ENCODE results near the gene DCAF5.

Gene DCAF5

DNA sequence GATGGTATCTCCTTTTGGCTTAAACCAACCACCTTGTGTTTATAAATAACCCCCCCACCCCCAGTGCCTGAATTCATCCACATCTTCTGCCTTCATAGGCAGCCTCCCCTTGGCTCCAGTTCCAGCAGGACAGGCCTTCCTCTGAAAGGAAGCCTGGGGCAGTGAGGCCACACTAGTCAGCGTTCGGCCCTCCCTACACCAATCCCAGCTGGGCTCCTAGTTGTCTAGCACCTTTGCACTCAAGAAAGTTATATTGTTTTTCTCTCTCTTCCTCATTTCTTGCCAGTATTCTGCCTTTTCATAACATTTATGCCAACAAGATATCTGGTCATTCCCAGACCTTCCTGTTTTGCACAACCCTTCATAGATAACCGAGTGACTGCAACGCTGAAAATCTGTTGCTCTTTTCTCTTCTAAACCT lies 100.7 kb downstream of the DCAF5 start:
- DNase-seq (ENCODE audit: low read depth, low spot score) = no peak
- no peak overlapping the region for H3K4me3 ChIP-seq (ENCODE audit: low read length)
- H3K36me3 ChIP-seq (ENCODE audit: control insufficient read depth, insufficient read depth, low read length) = peaks cover 9% of the 10 kb centered on the region
- WGBS (ENCODE audit: insufficient coverage, insufficient read length) = no CpG with 5 or more reads among the region's 4 CpGs
- H3K27ac ChIP-seq (ENCODE audit: low read length) = no peak overlapping the region
- no peaks in the 10 kb centered on the region for H3K27me3 ChIP-seq (ENCODE audit: control insufficient read depth, insufficient read depth, low read length)
- H3K9me3 ChIP-seq (ENCODE audit: control insufficient read depth, insufficient read depth, low read length) = no peaks in the 10 kb centered on the region
- peaks cover 4% of the 10 kb centered on the region; the same call in 1 of the 2 replicates for H3K4me1 ChIP-seq (ENCODE audit: control insufficient read depth, insufficient read depth, low read length)

DNA sequence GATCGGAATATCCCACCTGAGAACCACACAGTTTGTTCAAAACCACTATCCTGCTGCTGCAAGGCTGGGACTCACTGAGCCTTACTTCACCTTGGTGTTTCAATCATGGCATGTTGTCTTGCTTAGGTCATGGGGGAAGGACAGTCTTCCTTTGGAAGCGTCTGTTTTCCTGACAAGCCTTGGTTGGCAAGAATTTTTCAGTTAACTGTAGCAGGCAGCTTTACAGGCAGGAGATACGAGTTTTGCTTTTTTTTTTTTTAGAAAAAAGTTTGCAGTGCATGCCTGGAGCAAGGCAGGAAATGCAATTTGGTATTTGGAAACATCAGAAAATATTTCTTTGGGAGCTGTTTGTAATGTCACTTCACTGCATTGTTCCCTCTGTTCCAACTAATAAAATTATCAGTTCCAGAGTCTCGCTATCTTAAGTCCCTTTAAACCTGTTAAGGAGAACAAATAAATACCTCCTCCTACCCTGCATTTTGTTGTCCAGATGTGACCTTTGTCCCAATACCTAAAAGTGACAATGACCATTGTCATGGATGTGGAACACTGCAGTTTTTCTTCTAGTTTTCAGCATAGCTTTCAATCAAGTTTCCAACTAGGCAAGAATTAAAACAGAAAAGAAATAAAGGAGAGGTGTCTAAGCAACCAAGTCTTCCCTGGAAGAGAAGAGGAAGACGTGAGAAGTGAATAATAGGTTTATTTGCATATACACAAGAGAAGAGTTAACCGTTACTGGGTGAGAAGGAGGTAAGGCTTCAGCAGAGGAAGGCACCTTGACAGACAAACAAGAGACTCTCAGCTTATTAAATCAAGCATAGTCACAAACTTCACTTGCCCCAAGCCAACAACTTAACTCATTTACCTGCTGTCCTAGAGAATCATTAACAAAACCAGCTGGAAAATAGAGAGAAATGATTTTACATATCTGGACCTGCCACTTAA lies 102.4 kb downstream of the DCAF5 start:
- no CpG with 5 or more reads among the region's 6 CpGs for WGBS (ENCODE audit: insufficient coverage, insufficient read length)
- Histone ChIP-seq H3K36me3 (ENCODE audit: control insufficient read depth, insufficient read depth, low read length) (peaks cover 9% of the 10 kb centered on the region), H3K4me1 (ENCODE audit: control insufficient read depth, insufficient read depth, low read length) (peaks cover 4% of the 10 kb centered on the region; the same call in 1 of the 2 replicates), H3K4me3 (ENCODE audit: low read length) (no peak overlapping the region), H3K27ac (ENCODE audit: low read length) (no peak overlapping the region), H3K27me3 (ENCODE audit: control insufficient read depth, insufficient read depth, low read length) (no peaks in the 10 kb centered on the region), H3K9me3 (ENCODE audit: control insufficient read depth, insufficient read depth, low read length) (no peaks in the 10 kb centered on the region)
- DNase-seq (ENCODE audit: low read depth, low spot score) = no peak

DNA sequence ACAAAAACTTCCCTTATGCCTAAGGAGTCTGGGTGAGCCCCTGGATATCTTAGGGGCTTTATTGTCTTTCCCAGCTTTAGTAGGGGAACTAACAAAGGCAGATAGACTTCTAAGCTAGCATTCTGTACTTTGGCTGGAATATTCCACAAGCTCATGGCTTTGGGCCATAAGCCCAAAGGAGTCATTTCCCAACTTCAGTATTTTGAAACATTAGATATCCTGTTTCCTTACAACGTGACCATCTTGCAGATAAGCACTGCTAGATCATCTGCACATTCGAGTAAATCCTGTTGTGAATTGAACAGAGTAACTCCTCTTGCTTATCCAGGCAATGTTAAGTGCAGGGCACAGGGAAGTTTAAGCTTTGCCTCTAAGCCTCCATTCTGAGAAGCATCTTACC lies 103.2 kb downstream of the DCAF5 start:
- Histone ChIP-seq H3K27ac (ENCODE audit: low read length) (no peak overlapping the region), H3K36me3 (ENCODE audit: control insufficient read depth, insufficient read depth, low read length) (0 out of 2 replicates have a peak, but pooled peaks cover 2% of the 10 kb centered on the region), H3K4me3 (ENCODE audit: low read length) (no peak overlapping the region), H3K4me1 (ENCODE audit: control insufficient read depth, insufficient read depth, low read length) (peaks cover 9% of the 10 kb centered on the region), H3K9me3 (ENCODE audit: control insufficient read depth, insufficient read depth, low read length) (no peaks in the 10 kb centered on the region), H3K27me3 (ENCODE audit: control insufficient read depth, insufficient read depth, low read length) (no peaks in the 10 kb centered on the region)
- DNase-seq (ENCODE audit: low read depth, low spot score) = no peak
- WGBS (ENCODE audit: insufficient coverage, insufficient read length) = no CpG with 5 or more reads among the region's 2 CpGs

DNA sequence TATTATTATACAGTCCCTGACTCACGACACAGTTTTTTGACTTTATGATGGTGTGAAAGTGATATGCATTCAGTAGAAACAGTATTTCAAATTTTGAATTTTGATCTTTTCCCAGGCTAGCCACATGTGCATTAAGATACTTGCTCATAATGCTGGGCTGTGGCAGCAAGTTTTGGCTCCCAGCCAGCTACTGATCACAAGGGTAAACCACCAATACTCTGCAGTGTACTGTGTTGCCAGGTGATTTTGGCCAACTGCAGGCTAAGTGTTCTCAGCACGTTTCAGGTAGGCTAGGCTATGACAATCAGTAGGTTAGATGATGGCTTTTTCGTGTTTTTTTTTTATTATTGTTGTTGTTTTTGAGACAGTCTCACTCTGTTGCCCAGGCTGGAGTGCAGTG lies 104.5 kb downstream of the DCAF5 start:
- DNase-seq (ENCODE audit: low read depth, low spot score) = no peak
- no peak overlapping the region for H3K4me3 ChIP-seq (ENCODE audit: low read length)
- no CpG with 5 or more reads among the region's 3 CpGs for WGBS (ENCODE audit: insufficient coverage, insufficient read length)
- H3K27me3 ChIP-seq (ENCODE audit: control insufficient read depth, insufficient read depth, low read length) = no peaks in the 10 kb centered on the region; the same call in 1 of the 2 replicates
- no peaks in the 10 kb centered on the region for H3K36me3 ChIP-seq (ENCODE audit: control insufficient read depth, insufficient read depth, low read length)
- H3K4me1 ChIP-seq (ENCODE audit: control insufficient read depth, insufficient read depth, low read length) = peaks cover 13% of the 10 kb centered on the region
- H3K27ac ChIP-seq (ENCODE audit: low read length) = no peak overlapping the region
- H3K9me3 ChIP-seq (ENCODE audit: control insufficient read depth, insufficient read depth, low read length) = no peaks in the 10 kb centered on the region

DNA sequence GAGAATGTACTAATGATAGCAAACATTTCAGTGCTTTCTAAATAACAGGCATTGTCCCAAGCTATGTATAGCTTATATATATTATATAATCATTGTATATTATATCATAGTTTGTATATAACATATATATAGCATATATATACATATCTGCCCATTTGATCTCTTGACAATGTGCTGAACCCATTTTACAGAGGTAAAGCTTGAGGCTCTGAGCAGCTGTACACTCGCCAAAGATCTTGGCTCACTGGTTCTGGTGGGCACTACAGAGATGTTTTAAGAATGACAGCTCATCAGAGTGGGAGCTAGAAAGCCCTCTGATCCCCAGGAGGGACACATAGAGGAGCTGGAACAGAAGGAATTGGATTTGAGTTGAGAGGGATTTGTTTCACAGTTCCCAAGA lies 105.7 kb downstream of the DCAF5 start:
- Histone ChIP-seq H3K9me3 (ENCODE audit: control insufficient read depth, insufficient read depth, low read length) (no peaks in the 10 kb centered on the region), H3K36me3 (ENCODE audit: control insufficient read depth, insufficient read depth, low read length) (no peaks in the 10 kb centered on the region), H3K4me1 (ENCODE audit: control insufficient read depth, insufficient read depth, low read length) (peaks cover 13% of the 10 kb centered on the region), H3K27ac (ENCODE audit: low read length) (no peak overlapping the region), H3K4me3 (ENCODE audit: low read length) (no peak overlapping the region), H3K27me3 (ENCODE audit: control insufficient read depth, insufficient read depth, low read length) (no peaks in the 10 kb centered on the region; the same call in 1 of the 2 replicates)
- no CpG with 5 or more reads among the region's 1 CpG for WGBS (ENCODE audit: insufficient coverage, insufficient read length)
- DNase-seq (ENCODE audit: low read depth, low spot score) = no peak

DNA sequence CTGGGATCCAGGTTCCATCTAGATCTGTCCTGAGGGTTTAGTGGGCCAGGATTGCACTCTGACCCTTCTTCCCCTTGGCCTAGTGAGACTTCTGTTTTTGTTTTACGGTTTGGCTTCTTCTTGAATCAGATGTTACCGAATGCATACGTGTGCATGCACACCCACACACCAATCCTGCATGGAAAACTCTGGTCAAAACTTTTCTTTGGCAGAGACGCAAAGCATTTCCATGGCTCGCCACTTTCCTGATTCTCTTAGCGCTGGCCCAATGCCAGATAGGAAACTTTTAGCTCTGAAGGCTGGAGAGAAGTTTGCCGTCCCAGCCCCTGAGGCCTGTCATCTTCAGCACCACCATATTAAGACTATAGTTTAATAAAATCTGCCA lies 106.5 kb downstream of the DCAF5 start:
- Histone ChIP-seq H3K27me3 (ENCODE audit: control insufficient read depth, insufficient read depth, low read length) (no peaks in the 10 kb centered on the region; the same call in 1 of the 2 replicates), H3K4me3 (ENCODE audit: low read length) (no peak overlapping the region), H3K4me1 (ENCODE audit: control insufficient read depth, insufficient read depth, low read length) (peaks cover 13% of the 10 kb centered on the region), H3K27ac (ENCODE audit: low read length) (no peak overlapping the region), H3K36me3 (ENCODE audit: control insufficient read depth, insufficient read depth, low read length) (no peaks in the 10 kb centered on the region), H3K9me3 (ENCODE audit: control insufficient read depth, insufficient read depth, low read length) (no peaks in the 10 kb centered on the region)
- DNase-seq (ENCODE audit: low read depth, low spot score) = no peak
- no CpG with 5 or more reads among the region's 7 CpGs for WGBS (ENCODE audit: insufficient coverage, insufficient read length)

DNA sequence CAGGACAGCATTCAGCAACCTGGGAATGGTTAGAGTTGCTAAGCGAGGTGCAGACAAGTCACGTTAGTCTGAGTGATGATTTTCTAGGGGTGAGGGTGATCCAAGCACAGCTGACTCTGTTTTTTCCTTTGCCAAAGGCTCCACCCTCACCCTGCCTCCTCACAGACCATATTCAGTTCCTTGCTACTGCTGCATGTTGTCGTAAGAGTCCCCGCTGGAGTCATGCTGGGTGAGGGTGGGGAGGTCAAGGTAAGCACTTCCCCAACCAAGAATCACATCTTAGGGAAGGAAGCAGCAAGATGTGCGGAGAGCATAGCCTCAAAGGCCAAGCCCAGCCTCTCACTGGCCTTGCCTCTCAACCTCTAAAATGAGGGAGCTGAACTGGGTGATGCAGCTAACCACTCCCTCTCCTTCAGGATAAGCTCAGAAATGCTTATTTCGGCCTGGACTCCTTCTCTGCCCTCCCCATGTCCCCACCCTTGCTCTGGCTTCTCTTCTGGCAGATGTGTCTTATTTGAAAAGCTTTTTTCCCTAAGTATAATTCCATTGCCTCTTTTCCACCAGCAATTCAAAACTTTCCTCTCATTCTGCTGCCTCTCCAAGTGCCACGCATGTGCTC lies 107.0 kb downstream of the DCAF5 start:
- H3K27me3 ChIP-seq (ENCODE audit: control insufficient read depth, insufficient read depth, low read length) = no peaks in the 10 kb centered on the region; the same call in 1 of the 2 replicates
- no peaks in the 10 kb centered on the region for H3K36me3 ChIP-seq (ENCODE audit: control insufficient read depth, insufficient read depth, low read length)
- DNase-seq (ENCODE audit: low read depth, low spot score) = no peak
- H3K27ac ChIP-seq (ENCODE audit: low read length) = no peak overlapping the region
- no CpG with 5 or more reads among the region's 7 CpGs for WGBS (ENCODE audit: insufficient coverage, insufficient read length)
- no peak overlapping the region for H3K4me3 ChIP-seq (ENCODE audit: low read length)
- no peaks in the 10 kb centered on the region for H3K9me3 ChIP-seq (ENCODE audit: control insufficient read depth, insufficient read depth, low read length)
- peaks cover 13% of the 10 kb centered on the region for H3K4me1 ChIP-seq (ENCODE audit: control insufficient read depth, insufficient read depth, low read length)

DNA sequence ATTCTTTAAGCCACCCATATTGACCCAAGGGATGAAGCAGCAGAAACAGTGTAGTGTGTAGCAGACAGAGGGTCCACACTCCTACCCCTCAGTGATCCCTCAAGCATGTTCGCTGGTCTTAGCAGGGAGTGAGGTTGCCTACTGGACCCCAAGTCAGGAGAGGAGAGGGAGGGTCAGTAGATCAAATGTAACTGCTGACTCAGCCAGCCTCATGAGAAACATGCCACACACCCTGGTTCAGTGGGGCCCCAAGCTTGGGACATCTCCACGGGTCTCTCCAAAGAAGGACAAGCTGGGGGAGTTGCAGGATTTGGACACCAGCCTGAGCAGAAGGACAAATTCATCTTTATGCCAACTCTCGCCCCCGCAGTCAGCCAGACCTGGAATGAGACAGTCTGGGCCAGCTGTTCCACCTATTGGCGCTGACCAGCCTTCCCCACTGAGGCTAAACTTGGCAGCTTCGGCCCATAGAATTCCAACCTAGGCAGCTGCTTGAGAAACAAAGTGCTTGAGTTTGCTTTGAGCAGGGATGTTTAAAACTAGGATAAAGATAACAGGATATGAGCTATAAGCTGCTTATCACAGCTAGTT lies 107.9 kb downstream of the DCAF5 start:
- WGBS (ENCODE audit: insufficient coverage, insufficient read length) = no CpG with 5 or more reads among the region's 6 CpGs
- Histone ChIP-seq H3K4me3 (ENCODE audit: low read length) (no peak overlapping the region), H3K4me1 (ENCODE audit: control insufficient read depth, insufficient read depth, low read length) (peaks cover 13% of the 10 kb centered on the region), H3K9me3 (ENCODE audit: control insufficient read depth, insufficient read depth, low read length) (no peaks in the 10 kb centered on the region), H3K27ac (ENCODE audit: low read length) (no peak overlapping the region), H3K36me3 (ENCODE audit: control insufficient read depth, insufficient read depth, low read length) (no peaks in the 10 kb centered on the region), H3K27me3 (ENCODE audit: control insufficient read depth, insufficient read depth, low read length) (no peaks in the 10 kb centered on the region; the same call in 1 of the 2 replicates)
- no peak for DNase-seq (ENCODE audit: low read depth, low spot score)

DNA sequence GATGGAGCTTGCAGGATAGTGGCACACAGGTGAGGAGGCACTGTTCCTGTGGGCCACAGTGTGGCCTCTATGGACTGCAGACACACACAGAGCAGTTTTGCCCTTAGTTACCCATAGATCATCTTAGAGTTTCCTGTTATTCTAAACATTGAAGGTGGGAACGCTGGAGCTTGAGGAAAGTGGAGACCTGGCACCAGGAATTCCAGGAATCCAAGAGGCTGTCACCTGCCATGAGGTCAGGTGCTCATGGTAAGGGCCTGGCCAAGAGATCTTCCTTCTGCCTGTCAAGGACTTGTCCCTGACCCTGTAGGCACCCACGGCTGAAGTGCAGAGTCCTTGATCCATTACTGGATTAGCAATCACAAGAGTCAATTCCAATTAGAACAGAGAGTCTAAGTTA lies 108.6 kb downstream of the DCAF5 start:
- Histone ChIP-seq H3K27me3 (ENCODE audit: control insufficient read depth, insufficient read depth, low read length) (no peaks in the 10 kb centered on the region; the same call in 1 of the 2 replicates), H3K4me3 (ENCODE audit: low read length) (no peak overlapping the region), H3K27ac (ENCODE audit: low read length) (no peak overlapping the region), H3K9me3 (ENCODE audit: control insufficient read depth, insufficient read depth, low read length) (no peaks in the 10 kb centered on the region), H3K36me3 (ENCODE audit: control insufficient read depth, insufficient read depth, low read length) (no peaks in the 10 kb centered on the region), H3K4me1 (ENCODE audit: control insufficient read depth, insufficient read depth, low read length) (peaks cover 13% of the 10 kb centered on the region)
- WGBS (ENCODE audit: insufficient coverage, insufficient read length) = no CpG with 5 or more reads among the region's 2 CpGs
- no peak for DNase-seq (ENCODE audit: low read depth, low spot score)

DNA sequence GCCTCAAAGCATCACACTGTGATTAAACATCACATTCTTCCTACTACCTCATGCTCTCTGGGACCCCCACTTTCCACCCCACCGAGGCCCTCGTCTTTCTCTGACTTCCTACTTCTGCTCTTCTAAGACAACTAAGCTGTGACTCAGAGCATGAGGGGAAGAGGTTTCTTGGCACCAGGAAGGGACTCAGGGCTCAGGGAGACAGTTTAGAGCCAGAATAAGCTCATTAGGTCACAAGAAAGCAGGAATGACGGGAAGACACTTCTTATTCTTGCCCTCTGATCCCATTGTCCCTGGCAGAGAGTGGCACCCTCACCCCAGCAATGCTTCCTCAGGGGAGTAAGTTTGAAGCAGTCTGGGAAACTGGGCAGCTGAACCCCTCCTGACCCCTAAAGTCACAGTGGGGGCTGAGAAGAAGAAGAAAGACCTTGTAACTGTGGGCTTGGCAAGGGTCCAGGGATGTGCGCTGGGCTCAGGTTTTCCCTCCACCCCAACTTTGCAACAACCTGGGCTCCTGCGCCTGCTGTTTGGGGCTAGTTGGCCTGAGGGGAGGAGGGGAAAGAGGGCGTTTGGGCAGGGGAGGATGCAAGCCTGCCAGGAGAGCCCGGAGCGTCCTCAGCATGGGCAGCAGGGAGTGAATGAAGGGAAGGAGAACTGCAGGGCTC lies 109.2 kb downstream of the DCAF5 start:
- Histone ChIP-seq H3K27me3 (ENCODE audit: control insufficient read depth, insufficient read depth, low read length) (no peaks in the 10 kb centered on the region; the same call in 1 of the 2 replicates), H3K4me1 (ENCODE audit: control insufficient read depth, insufficient read depth, low read length) (peaks cover 15% of the 10 kb centered on the region), H3K4me3 (ENCODE audit: low read length) (no peak overlapping the region), H3K36me3 (ENCODE audit: control insufficient read depth, insufficient read depth, low read length) (no peaks in the 10 kb centered on the region), H3K27ac (ENCODE audit: low read length) (no peak overlapping the region), H3K9me3 (ENCODE audit: control insufficient read depth, insufficient read depth, low read length) (no peaks in the 10 kb centered on the region)
- WGBS (ENCODE audit: insufficient coverage, insufficient read length) = no CpG with 5 or more reads among the region's 8 CpGs
- no peak for DNase-seq (ENCODE audit: low read depth, low spot score)
